T47D (cell line): ENCODE data around the gene MRTFA.
A peak's percentile ranks its signal among the peaks of the same experiment; 100 is the strongest.

ENCODE experiments used
- DNase-seq, 2 experiments: peaks; one replicate each; pipeline versions ENCODE4 v3.0.0 to v3.0.0-alpha.2; 2011 to 2012; ENCODE audit warnings: low read depth in 1 of 2, low spot score in 1 of 2
- JUND ChIP-seq: IDR thresholded peaks from 2 replicates; pipeline ENCODE4 v1.6.1; 2012; ENCODE audit warnings: low read depth
- in situ Hi-C: cut with HindIII; loops from 2 replicates; pipeline ENCODE4 v1.10.0; 2016; ENCODE audit warnings: low sequenced_read_pairs, low pct_unique_long_range_greater_than_20kb

The MRTFA gene

DNA sequence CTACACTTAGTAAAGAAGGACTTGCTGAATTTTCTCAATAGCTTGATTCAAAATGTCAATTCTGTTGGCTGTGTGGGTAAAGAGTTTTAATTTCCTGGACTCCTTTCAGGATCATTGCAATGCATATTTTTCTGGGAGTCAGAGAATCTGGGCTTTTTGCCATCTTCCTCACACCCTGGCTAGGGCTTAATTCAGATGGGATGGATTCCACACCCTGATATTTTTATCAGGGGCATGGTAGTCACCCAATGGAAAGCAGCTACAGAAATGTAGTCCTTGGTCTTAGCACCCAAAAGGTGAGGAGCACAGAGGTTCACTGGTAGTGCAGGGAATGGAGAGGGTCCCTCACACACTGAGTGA lies 186.9 kb downstream of the MRTFA start:
- DNase-seq, result no peak
- TF ChIP-seq JUND, result no peak
- in situ Hi-C loops, result no loop called here

DNA sequence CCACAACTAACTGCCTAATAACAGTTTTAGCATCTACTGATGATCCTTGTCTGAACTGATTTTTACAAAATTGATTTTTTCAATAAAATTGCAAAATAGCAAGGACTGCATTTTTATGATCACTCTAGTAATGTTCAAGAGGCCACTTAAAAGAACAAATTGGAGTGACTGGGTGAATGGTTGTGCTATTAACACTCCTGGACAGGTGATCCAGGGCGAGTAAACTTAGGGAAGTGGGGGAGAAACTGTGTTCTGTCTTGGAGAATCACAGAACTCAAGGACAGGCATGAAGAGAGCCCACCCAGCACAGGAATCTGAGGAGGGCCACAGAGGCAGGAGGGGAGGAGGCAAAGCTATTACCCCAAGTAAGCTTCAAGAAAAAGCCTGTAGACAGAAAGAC lies 190.3 kb downstream of the MRTFA start:
- no peak for TF ChIP-seq JUND
- in situ Hi-C loops, result no loop called here
- DNase-seq, result no peak

GRCh38 chr22:40444178-40444831 lies 192.2 kb downstream of the MRTFA start:
- no peak for TF ChIP-seq JUND
- in situ Hi-C loops, result no loop called here
- no peak for DNase-seq

DNA sequence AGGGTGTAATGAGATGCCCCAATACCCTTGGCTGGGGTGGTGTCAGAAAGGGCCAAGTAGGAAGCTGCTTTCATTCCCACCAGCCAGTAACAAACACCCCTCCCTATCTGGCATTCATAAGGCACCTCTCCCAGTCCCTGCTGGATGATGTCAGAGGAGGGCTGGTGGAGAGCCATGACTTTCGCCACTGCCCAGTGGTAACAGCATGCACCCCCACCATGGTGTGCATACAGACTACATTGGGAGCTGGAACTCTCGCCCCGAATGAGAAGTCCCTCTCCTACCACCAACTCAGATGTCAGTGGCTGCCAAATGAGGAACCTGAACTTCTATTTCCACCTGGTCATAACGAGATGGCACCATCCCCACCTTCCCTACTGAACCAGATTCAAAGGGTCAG lies 192.8 kb downstream of the MRTFA start:
- DNase-seq, result no peak
- no peak for TF ChIP-seq JUND
- in situ Hi-C loops, result no loop called here

DNA sequence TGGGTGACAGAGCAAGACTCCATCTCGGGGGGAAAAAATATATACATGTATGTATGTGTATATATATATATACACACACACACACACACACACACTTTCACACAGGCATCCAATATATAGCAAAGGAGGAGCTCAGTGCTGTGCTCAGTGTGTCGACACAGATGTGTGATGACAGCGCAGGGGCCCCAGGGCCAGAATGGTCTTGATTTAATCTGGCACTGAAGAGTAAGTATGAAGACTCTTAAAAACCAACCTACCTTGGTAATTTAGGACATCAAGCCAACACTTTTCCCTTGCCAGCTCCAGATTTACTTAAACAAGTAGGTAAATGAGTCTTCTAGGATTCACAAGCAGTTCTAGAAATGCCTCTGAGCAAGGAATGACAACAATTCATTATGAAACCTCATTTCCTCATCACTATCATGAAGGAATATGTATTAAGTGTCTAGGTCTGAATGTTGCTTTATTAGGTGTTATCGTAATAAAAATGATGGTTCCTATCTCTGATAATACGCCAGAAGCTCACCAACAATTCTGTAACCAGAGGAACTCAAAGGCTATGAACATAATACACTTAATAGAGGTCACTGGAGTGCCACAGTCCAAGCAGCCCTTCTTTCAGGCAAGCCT lies 194.6 kb downstream of the MRTFA start:
- no peak for TF ChIP-seq JUND

GRCh38 chr22:40436505-40437431 lies 199.8 kb downstream of the MRTFA start:
- peak in 1 of 2 experiments; percentile 59 for DNase-seq
- in situ Hi-C loops, result no loop called here

More for the DNA sequence above, 194.6 kb downstream of the MRTFA start:
- DNase-seq, result peak in 1 of 2 experiments; percentile 7
- in situ Hi-C loops, result no loop called here

GRCh38 chr22:40434745-40435144 lies 201.8 kb downstream of the MRTFA start:
- no peak for DNase-seq
- in situ Hi-C loops, result no loop called here
- no peak for TF ChIP-seq JUND

More at GRCh38 chr22:40436505-40437431, 199.8 kb downstream of the MRTFA start:
- TF ChIP-seq JUND, result no peak

DNA sequence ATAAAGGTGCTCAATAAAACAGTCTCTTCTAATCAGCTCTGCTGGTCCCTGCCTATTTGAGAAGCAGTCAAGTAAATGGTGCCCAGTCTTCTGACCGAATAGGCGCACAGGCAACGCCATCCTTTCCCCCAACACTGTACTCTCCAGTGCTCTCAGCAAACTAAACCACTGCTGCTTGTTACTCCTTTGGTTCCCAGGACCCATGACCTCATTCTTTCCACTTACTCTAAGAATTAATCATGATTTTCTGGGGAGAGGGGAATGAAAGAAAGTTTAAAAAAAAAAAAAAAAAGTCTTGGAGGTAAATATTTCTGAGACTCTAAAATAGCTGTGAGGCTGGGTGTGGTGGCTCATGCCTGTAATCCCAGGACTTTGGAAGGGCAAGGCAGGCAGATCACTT lies 202.4 kb downstream of the MRTFA start:
- no peak for DNase-seq
- no peak for TF ChIP-seq JUND
- in situ Hi-C loops, result no loop called here

GRCh38 chr22:40433416-40434090 lies 203.0 kb downstream of the MRTFA start:
- in situ Hi-C loops, result no loop called here
- TF ChIP-seq JUND, result no peak
- DNase-seq, result no peak

DNA sequence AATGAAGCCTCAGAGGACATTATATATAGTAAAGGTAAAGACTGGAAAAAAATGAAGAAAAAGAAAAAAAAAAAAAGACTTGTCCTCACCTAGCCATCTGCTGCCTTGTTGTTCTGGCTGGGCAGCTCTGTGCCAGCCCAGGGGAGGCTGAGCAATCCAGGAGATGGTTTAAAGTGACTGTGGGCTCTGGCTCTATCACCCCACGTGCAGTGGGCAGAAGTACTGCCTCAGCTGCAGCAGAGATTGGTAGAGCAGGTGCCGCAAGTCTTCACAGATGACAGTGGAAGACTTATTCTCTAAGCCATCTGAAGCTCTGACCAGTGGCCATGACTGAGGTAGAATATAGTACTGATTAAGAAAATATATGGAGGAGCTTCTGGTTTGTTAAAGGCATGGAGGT lies 203.9 kb downstream of the MRTFA start:
- DNase-seq, result no peak
- no peak for TF ChIP-seq JUND
- in situ Hi-C loops, result no loop called here

DNA sequence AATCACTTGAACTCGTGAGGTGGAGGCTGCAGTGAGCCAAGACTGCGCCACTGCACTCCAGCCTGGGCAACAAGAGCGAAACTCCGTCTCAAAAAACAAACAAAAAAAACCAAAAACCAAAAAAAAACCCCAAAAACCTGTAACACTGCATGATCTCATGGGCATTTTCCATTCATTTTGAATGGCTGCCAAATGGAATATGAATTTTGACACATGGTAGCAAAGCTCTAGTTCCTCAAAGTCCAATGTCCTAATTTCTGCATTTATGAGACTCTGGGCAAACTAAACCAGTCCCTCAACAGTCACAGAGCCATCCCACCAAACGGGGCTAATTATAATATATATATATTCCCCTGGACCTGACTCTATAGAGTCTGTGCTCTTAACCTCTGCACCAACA lies 204.4 kb downstream of the MRTFA start:
- in situ Hi-C loops, result no loop called here
- DNase-seq, result no peak

GRCh38 chr22:40430991-40431390 lies 205.5 kb downstream of the MRTFA start:
- no peak for TF ChIP-seq JUND
- in situ Hi-C loops, result no loop called here
- no peak for DNase-seq

More for the DNA sequence above, 204.4 kb downstream of the MRTFA start:
- no peak for TF ChIP-seq JUND
